GM12873 (cell line): ENCODE results near the gene PALM.

Source experiments
- TF ChIP-seq, protein P1 (sequence below): IDR thresholded peaks from 2 replicates; pipeline ENCODE4 v1.5.1; 2012; ENCODE audit warnings: low read depth, mild to moderate bottlenecking, moderate library complexity, low read length, control low read depth; ENCODE audit not compliant: insufficient read depth; ENCODE audit errors: missing control alignments

The PALM gene

DNA sequence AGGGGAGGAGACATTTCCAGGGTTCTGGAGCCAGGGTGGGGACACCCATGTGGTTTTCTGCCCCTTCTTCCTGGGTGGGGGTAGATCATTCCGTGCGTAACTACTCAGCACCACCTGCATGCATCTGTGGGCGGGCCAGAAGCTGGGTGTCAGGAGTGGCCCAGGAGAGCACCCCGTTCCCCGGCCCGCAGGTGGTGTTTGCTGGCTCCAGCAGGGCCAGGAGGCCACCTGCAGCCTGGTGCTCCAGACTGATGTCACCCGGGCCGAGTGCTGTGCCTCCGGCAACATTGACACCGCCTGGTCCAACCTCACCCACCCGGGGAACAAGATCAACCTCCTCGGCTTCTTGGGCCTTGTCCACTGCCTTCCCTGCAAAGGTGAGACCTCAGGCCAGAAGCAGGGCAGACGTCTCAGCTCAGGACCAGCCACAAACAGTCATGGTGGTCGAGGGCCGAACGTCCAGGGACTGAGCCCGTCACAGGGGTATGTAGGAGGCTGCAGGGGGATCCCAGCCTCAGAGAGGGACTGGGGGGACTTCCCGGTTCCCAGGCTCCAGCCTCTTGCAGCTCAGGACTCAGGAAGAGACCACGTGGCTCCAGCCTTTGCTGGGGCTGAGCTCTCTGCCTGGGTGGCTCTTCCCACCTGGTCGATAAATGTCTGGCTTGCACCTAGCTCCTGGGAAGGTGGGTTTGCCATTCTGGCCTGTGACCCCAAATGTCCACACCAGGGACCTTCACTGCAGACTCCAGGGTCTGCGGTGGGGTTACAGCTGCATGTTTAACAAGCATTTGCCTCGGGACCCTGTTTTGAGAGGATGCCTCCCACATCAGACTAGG lies 30.9 kb upstream of the PALM start:
- TF ChIP-seq, protein P1, sequence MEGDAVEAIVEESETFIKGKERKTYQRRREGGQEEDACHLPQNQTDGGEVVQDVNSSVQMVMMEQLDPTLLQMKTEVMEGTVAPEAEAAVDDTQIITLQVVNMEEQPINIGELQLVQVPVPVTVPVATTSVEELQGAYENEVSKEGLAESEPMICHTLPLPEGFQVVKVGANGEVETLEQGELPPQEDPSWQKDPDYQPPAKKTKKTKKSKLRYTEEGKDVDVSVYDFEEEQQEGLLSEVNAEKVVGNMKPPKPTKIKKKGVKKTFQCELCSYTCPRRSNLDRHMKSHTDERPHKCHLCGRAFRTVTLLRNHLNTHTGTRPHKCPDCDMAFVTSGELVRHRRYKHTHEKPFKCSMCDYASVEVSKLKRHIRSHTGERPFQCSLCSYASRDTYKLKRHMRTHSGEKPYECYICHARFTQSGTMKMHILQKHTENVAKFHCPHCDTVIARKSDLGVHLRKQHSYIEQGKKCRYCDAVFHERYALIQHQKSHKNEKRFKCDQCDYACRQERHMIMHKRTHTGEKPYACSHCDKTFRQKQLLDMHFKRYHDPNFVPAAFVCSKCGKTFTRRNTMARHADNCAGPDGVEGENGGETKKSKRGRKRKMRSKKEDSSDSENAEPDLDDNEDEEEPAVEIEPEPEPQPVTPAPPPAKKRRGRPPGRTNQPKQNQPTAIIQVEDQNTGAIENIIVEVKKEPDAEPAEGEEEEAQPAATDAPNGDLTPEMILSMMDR: no peak

DNA sequence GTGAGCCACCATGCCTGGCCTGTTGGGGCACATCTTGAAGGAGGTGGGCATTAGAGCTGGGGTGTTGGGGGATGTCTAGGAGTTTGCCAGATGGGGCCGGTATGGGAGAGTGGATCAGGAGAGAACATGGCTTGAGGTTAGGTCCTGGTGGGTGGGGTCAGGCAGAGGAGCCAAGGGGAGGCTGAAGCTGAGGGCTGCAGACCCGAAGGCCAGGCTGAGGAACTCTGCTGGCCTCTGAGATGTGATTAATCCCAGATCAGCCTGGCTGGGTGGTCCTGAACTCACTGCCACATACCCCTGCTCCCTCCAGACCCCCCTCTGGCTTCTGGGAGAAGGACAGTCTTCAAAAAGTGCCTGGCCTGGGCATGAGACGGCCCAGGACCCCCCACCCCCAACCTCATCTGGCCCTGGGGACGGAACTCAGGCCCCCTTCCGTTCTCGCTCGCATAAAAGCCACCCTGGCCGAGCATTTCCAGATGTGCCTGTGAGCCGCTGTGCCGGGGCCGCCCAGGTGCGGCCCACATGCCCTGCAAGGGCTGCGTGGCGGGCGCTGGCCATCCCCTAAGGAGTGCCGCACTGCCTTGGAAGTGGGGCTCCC lies 29.8 kb upstream of the PALM start:
- TF ChIP-seq, protein P1: no peak

DNA sequence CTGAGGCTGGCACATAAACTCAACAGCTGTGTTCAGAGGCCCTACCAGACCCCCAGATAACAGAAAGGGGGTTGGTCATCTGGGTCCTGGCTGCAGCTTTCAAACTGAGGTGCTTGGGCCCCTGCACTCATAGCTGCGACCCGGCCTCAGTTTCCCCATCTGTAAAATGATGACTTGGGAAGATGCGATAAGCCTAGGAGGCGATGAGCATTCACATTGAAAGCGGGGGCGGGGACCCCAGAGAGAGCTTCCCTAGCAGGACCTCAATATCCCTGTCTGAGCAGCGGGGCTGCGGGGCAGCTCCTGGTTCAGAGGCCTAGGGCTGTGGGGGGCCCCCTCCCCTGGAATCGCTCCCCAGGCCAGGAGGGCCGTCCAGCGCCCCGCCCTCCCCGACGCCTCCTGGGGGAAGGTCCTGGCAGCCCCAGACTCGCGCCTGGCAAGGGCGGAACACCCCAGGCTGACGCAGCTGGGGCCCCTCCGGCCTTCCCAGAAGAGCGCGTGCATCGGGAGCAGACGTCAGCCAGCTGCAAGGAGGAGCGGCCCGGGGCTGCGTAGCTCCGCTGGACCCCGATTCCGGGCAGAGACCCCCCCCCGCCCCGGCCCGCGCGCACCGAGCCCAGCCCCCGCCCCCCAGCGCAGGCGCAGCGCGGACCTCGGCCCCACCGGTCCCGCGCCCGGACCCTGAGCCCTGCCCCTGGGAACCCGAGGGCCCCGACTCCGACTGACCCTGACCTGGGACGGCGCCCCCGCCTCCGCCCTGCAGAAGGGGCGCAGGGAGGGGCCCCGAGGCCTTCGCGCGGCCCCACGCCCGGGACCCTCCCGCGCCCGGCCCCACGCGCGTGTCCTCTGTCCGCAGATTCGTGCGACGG lies 29.1 kb upstream of the PALM start:
- TF ChIP-seq, protein P1: no peak

DNA sequence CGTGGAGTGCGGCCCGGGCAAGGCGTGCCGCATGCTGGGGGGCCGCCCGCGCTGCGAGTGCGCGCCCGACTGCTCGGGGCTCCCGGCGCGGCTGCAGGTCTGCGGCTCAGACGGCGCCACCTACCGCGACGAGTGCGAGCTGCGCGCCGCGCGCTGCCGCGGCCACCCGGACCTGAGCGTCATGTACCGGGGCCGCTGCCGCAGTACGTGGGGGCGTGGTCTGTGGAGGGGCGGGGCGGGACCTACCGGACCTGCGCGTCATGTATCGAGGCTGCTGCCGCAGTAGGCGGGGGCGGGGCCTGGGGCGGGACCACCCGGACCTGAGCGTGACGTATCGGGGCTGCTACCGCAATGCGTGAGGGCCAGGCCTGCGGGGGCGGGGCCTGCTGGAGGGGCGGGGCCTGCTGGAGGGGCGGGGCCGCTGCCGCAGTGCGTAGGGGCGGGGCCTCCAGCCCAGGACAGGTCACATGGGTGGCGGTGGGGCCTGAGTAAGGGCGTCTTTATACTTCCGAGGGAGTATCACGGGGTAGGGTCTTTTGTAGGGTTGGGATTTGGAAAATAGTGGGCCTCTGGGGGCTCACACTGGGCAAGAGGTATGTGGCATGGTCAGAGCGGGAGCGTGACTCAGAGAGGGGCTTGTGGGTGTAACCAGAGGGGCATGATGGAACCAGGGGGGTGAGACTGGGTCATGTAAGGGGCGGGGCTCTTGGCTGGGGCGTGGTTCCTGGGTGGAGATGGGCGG lies 28.3 kb upstream of the PALM start:
- TF ChIP-seq, protein P1: peak; percentile 48

DNA sequence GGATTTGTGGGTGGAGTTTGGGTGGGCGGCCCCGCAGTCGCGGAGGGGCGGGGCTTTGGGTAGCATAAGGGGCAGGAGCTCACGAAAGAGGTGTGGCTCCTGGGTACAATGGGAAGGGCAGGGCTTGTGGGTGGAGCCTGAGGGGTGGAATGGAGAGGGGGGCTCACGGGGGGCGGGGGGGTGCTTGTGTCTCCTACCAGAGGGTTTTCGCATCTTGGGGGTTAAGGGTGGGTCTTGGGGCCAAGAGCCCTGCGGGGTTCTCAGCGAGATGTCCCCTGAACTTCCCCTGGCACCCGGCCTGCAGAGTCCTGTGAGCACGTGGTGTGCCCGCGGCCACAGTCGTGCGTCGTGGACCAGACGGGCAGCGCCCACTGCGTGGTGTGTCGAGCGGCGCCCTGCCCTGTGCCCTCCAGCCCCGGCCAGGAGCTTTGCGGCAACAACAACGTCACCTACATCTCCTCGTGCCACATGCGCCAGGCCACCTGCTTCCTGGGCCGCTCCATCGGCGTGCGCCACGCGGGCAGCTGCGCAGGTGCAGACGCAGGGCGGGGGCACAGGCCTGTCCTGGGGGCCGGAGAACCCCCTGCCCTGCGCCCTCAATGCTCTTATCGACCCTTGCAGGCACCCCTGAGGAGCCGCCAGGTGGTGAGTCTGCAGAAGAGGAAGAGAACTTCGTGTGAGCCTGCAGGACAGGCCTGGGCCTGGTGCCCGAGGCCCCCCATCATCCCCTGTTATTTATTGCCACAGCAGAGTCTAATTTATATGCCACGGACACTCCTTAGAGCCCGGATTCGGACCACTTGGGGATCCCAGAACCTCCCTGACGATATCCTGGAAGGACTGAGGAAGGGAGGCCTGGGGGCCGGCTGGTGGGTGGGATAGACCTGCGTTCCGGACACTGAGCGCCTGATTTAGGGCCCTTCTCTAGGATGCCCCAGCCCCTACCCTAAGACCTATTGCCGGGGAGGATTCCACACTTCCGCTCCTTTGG lies 27.4 kb upstream of the PALM start:
- TF ChIP-seq, protein P1: no peak

DNA sequence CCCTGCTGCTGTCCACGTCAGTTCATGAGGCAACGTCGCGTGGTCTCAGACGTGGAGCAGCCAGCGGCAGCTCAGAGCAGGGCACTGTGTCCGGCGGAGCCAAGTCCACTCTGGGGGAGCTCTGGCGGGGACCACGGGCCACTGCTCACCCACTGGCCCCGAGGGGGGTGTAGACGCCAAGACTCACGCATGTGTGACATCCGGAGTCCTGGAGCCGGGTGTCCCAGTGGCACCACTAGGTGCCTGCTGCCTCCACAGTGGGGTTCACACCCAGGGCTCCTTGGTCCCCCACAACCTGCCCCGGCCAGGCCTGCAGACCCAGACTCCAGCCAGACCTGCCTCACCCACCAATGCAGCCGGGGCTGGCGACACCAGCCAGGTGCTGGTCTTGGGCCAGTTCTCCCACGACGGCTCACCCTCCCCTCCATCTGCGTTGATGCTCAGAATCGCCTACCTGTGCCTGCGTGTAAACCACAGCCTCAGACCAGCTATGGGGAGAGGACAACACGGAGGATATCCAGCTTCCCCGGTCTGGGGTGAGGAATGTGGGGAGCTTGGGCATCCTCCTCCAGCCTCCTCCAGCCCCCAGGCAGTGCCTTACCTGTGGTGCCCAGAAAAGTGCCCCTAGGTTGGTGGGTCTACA lies 25.9 kb upstream of the PALM start:
- TF ChIP-seq, protein P1: no peak
